ENCODE measurements around the gene MAP4K4. TPM values are rescaled to one million over a fixed set of nuclear protein-coding genes. Genes with fewer than 3 reads are reported as not detected.

MAP4K4 gene
- total RNA-seq, 4 donors from 2014 or later: 79.3 to 104 (median 95.0) TPM

DNA sequence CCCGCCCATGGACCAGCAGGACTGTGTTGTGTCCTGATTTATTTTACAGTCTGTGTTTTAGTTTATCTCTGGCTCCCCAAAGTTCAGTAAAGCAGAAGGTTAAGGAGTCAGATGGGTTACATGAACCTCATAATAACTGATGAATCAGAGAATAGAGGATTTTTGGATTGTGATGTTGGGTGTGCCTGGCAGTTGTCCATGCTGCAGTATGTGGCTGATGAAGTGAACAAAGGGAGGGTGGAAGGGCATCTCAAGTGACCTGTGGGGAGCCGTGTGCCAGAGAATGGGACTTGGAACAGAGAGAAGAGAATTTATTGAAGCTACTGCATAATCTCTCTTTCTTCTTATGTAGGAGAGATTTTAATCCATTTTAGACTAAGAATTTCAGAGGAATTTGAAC lies 145.5 kb downstream of the MAP4K4 start:
- TF ChIP-seq, protein P1, sequence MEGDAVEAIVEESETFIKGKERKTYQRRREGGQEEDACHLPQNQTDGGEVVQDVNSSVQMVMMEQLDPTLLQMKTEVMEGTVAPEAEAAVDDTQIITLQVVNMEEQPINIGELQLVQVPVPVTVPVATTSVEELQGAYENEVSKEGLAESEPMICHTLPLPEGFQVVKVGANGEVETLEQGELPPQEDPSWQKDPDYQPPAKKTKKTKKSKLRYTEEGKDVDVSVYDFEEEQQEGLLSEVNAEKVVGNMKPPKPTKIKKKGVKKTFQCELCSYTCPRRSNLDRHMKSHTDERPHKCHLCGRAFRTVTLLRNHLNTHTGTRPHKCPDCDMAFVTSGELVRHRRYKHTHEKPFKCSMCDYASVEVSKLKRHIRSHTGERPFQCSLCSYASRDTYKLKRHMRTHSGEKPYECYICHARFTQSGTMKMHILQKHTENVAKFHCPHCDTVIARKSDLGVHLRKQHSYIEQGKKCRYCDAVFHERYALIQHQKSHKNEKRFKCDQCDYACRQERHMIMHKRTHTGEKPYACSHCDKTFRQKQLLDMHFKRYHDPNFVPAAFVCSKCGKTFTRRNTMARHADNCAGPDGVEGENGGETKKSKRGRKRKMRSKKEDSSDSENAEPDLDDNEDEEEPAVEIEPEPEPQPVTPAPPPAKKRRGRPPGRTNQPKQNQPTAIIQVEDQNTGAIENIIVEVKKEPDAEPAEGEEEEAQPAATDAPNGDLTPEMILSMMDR (IDR thresholded peaks at IDR 0.05; ENCODE audit: low read depth): no peak

DNA sequence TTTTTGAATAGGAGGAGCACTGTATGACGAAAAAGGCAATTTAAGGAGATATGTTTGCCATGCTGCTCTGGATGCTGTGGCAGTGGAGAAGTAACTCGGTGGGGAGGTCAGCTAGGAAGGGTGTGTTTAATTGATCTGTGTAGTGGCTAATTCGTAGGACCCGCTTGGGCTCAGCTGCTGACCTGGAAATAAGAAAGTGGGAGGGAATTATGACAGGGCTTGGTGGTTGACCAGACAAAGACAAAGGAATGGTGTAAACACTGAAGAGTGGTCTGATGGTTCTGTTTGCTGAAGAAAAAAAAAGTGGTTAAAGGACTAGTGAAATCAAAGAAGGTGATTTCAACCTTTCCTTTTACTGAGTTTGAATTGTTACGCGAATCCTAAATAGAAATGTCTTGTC lies 146.0 kb downstream of the MAP4K4 start:
- TF ChIP-seq, protein P1 (IDR thresholded peaks at IDR 0.05; ENCODE audit: low read depth): no peak

DNA sequence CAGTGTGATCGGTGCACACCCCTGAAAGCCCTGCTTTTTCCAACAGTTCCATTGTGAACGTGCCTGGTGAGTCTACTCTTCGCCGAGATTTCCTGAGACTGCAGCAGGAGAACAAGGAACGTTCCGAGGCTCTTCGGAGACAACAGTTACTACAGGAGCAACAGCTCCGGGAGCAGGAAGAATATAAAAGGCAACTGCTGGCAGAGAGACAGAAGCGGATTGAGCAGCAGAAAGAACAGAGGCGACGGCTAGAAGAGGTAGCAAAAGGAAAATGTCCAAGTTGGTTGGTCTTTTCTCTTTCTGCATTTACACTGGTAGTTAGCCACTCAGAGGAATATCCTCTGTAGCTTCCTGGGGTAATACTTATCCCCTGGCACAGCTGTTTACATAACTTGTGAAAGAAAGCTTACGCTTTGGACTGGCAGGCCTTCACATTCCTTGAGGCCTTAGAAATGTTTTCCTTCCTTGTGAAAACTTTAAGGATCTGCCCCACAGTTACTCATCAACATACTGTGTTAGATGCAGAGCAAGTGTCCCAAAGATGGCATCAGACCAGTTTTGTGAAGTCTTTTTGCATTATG lies 146.6 kb downstream of the MAP4K4 start:
- TF ChIP-seq, protein P1 (IDR thresholded peaks at IDR 0.05; ENCODE audit: low read depth): no peak

DNA sequence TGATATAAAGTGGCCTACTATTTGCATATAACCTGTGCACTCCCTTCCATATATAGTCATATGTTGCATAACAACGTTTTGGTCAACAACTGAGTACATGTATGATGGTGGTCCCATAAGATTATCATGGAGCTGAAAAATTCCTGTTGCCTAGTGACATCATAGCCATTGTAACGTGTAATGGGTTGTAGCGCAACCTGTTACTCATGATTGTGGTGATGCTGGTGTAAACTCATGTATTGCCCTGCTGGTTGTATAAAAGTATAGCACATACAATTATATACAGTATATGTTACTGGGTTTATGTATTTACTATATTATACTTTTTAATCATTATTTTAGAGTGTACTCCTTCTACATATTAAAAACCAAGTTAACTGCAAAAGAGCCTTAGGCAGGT lies 149.5 kb downstream of the MAP4K4 start:
- TF ChIP-seq, protein P1 (IDR thresholded peaks at IDR 0.05; ENCODE audit: low read depth): no peak

DNA sequence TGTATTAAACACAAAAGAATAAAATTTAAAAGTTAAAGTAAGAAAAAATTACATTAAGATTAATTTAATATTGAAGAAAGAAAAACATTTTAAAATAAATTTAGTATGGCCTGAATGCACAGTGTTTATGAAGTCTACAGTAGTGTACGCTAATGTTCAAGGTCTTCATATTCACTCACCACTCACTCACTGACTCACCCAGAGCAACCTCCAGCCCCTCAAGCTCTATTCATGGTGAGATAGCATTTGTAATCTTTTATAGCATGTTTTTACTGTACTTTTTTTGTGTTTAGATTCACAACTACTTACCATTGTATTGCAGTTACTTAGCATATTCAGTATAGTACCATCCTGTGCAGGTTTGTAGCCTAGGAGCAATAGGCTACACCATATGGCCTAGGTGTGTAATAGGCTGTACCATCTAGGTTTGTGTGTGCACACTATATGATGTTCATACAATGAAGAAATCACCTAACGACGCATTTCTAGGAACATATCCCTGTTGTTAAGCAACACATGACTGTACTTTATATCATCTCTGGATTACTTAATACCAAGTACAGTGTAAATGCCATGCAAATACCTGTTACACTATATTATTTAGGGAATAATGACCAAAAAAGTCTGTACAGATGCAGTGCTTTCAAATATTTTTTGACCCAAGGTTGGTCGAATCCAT lies 150.3 kb downstream of the MAP4K4 start:
- TF ChIP-seq, protein P1 (IDR thresholded peaks at IDR 0.05; ENCODE audit: low read depth): no peak

DNA sequence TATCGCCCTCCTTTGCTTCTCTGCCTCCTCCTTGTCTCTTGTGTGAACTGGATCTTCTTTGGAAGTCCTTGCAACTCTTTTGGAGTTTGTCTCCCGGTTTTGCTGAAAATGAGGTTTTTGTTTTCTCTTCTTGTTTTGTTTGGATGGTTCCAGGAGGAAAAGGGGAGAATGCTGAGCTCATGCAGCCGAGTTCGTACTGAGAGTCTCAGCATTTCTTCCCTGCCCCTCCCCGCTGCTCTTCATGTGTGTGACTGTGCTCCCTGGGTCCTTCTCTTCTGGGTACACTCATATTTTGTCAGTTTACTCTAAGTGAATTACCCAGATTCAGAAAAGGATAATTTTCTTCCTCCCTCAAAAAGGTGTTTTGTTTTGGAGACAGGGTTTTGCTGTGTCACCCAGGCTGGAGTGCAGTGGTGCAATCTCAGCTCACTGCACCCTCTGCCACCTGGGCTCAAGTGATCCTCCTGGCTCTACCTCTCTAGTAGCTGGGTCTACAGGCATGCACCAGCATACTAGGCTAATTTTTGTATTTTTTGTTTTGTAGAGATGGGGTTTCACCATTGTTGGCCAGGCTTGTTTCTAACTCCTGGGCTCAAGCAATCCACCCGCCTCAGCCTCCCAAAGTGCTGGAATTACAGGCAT lies 151.4 kb downstream of the MAP4K4 start:
- TF ChIP-seq, protein P1 (IDR thresholded peaks at IDR 0.05; ENCODE audit: low read depth): no peak

DNA sequence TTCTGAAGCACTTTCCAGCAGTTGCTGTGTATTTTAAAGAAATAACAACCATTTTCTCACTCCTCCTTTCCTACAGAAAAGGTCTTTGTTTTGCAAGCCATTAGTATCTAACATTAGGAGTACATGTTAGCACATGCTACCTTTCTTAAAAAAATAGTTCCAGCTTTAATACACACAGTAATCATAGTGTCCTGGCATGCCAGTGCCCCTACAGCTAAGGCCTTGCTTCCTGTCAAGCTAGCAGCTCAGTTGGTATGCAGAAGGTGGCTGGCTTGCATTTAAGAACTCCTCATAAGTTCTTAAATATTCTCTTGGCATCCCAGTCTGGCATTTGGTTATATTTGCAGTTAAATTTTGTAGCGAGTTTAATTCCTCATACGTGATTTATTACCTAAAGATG lies 152.9 kb downstream of the MAP4K4 start:
- TF ChIP-seq, protein P1 (IDR thresholded peaks at IDR 0.05; ENCODE audit: low read depth): no peak

All from subcutaneous adipose tissue (tissue), 4 donors.